HL-60 (cell line): Measurements from ENCODE around the gene KCMF1.

Source experiments
- CTCF ChIP-seq: IDR thresholded peaks from one replicate; pipeline ENCODE4 v1.5.1; 2011; ENCODE audit warnings: low read length, control low read depth, inconsistent platforms; ENCODE audit not compliant: insufficient read depth
- GABPA ChIP-seq: IDR thresholded peaks from 2 replicates; pipeline ENCODE4 v1.6.1; 2012; ENCODE audit warnings: low read depth
- POLR2AphosphoS5 ChIP-seq: IDR thresholded peaks from 2 replicates; pipeline ENCODE4 v1.6.1; 2012; ENCODE audit warnings: low read depth

DNA sequence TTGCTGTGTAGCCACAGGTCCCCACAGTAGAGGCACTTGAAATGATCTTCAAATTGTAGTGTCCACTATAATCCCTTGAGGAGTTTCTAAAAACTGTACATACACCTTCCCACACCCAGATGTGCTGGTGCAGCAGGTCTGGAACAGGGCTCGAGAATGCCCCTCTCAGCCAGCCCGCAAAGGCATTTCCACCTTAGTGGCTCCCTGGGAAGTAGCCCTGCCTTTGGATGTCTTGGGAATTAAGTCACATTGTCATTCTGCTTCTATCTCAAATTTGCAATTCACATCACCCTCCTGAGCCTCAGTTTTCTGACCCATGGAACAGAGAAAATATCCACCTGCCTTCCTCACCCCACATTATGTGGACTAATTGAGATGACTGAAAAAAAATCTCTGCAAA lies 118.0 kb downstream of the KCMF1 start:
- TF ChIP-seq CTCF (no peak), POLR2AphosphoS5 (no peak), GABPA (no peak)
